Astrocyte (in vitro differentiated cells and primary cell): ENCODE measurements around the gene AKT3.

Experiments
- CTCF ChIP-seq: IDR thresholded peaks from 2 replicates; pipeline ENCODE4 v1.5.1; 2011; ENCODE audit warnings: low read depth, mild to moderate bottlenecking, inconsistent platforms, low read length, moderate library complexity; ENCODE audit not compliant: insufficient read depth
- EZH2 ChIP-seq: IDR thresholded peaks from 2 replicates; pipeline ENCODE4 v1.6.1; 2012; ENCODE audit warnings: mild to moderate bottlenecking, low read length, inconsistent platforms; ENCODE audit not compliant: insufficient read depth

GRCh38 chr1:243658594-243659105 is 191.4 kb downstream of the AKT3 start:
- TF ChIP-seq CTCF: no peak
- no peak for TF ChIP-seq EZH2
